HG03521 (cell line): ENCODE results near the gene OGDH.
"Not testable (repeated sequence)": the region's sequence is repeated elsewhere in the genome, so short reads cannot be mapped to it uniquely, and the experiment has no call there.

Experiments used
- ATAC-seq: cut with Tn5 transposase; IDR thresholded peaks from one replicate; pipeline ENCODE4 v1.9.1; 2021; ENCODE audit warnings: mild to moderate bottlenecking, moderate library complexity; ENCODE audit not compliant: unreplicated experiment

OGDH gene

DNA sequence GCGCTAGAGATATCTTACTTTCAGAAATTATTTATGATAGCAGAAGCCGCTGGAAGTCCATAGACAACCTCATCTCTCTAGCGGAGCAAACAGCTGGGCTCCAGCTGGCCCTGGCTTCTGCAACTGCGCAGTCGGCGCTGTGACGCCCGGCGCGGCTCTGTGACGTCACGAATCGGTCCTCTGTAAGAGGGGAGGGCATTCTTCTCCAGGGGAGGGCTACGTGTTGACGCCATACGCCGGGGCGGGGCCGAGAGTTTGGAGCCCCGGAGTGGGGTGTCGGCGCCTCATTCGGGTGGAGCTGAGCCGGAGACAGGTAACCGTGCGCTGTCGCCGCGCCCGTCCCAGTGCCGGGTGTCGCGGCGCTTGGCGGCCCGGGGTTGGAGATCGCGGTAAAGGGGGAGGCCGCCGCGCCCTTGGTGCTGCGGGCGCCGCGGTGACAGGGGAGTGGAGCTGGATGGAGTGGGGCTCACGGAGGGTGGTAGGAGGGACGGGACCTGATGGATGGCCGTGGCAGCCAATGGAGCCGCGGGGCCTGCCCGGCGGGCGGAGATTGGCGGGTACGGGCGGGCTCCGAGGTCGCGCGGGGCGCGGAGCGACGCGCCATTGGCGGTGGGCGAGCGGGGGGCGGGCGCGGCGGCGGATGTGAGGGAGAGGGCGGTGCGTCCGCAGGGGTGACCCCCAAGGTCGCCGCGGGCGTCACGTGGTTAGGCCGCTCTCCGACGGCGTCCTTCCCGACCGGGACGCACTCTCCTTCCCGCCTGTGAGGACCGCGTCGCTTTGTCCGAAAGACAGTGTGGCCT lies at the start of gene OGDH:
TSS of gene OGDH (plus strand) at position 287 of the 800 bp plus-strand sequence. CDS start 17,717 bp downstream, outside the sequence.
- peak; percentile 91 for ATAC-seq

GRCh38 chr7:44557485-44557884 lies 48.9 kb upstream of the OGDH start:
- ATAC-seq: no peak

DNA sequence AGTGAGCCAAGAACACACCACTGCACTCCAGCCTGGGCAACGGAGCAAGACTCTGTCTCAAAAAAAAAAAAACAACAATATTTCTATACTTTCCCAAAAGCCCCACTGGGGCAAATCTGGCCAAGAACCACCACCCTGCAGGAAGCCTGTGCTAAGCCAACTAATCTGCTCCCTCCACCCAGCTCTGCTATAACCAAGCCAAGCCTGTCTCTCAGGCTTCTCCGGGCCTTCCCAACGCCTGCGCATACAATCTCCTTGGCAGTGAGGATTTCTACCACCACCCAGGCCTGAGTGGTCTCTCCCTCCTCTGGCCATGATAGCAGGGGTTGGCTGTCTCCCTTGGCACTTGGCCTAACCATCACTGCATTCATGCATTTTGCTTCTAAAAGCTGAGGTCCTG lies 46.9 kb upstream of the OGDH start:
- no peak for ATAC-seq

GRCh38 chr7:44561481-44561880 lies 44.9 kb upstream of the OGDH start:
- ATAC-seq: no peak

GRCh38 chr7:44561962-44562621 lies 44.3 kb upstream of the OGDH start:
- no peak for ATAC-seq

GRCh38 chr7:44562622-44562962 lies 43.8 kb upstream of the OGDH start:
- not testable (repeated sequence) for ATAC-seq

- ATAC-seq: no peak
These were observed 43.2 kb upstream of the OGDH start for GRCh38 chr7:44563171-44563679.

DNA sequence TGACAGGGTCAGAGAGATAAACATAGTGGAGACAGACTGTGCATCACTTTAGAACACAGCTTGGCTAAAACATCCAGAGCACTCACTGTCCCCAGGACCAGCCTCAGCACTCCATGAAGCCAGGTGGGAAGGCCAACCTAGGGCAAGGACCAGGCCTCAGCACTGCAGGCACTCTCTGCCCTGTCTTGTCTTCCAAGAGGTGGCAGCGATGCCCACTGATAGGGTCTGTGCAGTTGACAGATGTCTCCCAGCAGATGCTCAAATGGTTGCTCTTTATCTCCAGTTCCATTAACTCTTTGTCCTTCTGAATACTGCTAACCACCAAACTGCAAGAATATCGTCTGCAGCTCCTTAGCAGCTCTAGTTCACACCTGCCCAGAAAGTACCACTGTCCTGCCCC lies 41.8 kb upstream of the OGDH start:
- no peak for ATAC-seq

GRCh38 chr7:44565097-44565794 lies 41.2 kb upstream of the OGDH start:
- ATAC-seq: no peak

DNA sequence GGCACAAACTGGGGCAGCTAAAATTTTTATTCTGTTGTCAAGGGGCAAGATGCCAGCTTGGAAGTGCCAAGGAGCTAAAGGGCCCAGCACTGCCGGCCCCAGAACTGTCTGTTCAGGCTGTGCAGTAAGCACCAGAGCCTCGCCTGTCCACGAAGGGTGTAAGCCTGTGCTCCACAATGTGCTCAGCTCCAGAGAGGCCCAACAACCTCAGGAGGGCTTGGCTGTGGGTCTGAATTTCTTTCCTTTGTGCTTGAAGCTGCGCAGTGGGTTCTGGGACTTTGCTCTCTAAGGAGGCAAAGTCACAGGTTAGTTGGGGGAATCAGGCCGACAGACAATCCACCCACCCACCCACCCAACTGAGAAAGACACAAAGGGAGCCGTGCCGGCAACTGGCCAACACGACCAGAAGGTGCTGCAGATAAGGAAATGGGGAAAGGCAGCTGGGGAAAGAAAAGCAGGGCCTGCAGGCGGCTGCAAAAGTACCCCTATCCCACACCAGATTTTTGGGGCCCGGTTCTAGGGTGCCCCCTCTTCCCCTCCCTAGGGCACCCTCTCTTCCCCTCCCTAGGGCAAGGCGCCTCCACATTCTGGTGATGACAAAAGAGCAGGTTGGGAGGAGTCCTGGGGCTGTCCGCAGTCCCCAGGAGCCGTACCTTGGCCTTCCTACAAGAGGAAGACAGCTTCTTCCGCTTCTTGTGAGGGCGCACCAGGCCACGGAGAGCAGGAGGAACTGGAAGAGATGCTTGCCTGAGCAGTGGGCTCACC lies 40.5 kb upstream of the OGDH start:
- no peak for ATAC-seq

GRCh38 chr7:44566680-44567079 lies 39.7 kb upstream of the OGDH start:
- no peak for ATAC-seq

- ATAC-seq: no peak
These were observed 38.5 kb upstream of the OGDH start for GRCh38 chr7:44567884-44568283.

GRCh38 chr7:44568771-44569560 lies 37.5 kb upstream of the OGDH start:
- ATAC-seq: no peak

GRCh38 chr7:44569959-44570358 lies 36.5 kb upstream of the OGDH start:
- ATAC-seq: no peak

DNA sequence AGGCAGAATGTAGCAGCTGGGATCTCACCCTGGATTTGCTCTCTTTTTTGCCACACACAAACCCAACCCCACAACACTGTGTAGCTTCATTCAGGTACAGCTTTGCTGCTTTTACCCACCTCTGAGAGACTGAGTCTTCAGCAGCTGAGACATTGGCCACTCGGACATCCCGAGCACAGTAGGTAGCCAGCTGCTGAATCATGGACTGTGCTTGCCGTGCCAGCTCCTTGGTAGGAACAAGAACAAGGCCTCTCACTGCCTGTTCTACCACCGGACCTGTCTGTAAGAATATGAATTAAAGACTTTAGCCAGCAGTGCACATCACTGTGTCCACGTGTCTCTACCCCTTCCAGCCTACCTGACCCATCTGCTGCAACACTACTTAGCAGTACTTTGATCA lies 33.7 kb upstream of the OGDH start:
- no peak for ATAC-seq

GRCh38 chr7:44573464-44574286 lies 32.8 kb upstream of the OGDH start, which contains the start of gene DDX56:
DDX56 (minus strand) TSS chr7:44573908; CDS start chr7:44573895, 13 bp downstream.
- ATAC-seq: peak; percentile 83

DNA sequence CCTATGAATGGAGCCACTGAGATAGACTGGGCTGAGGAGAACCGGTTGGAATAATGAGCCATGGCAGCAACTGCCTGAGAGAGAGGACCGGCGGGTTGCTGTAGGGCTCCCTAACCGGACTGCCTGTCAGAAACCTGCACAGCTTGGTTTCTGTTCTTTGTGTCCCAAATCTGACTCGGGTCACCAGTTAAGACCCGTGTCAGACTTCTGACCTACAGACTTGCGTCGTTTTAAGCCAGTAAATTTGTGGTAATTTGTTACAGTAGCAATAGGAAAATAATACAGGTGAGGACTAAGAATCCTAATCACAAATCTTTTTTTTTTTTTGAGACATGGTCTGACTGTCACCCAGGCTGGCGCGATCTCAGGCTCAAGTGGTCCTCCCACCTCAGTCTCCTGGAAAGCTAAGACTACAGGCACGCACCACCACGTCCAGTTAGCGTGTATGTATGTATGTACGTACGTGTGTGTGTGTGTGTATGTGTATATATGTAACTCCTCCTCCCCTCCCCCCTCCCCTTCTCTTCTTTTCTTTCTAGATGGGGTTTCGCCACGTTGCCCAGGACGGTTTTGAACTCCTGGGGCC lies 32.0 kb upstream of the OGDH start:
- no peak for ATAC-seq

DNA sequence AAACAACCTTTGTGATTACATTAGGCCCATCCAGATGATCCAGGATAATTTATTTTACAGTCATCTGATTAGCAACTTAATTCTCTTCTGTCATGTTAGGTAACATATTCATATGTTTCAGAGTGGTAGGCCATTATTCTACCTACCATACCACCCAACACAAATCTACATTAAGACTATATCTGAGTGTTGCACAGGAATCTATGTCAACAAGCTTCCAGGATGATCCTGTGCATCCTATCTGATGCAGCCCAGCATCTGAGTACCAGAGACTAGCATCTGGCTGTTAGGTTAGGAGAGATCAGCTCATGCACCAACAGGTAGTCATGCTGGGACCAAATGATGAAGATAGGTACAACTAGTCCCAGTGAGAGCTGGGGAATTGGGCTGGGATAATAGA lies 31.4 kb upstream of the OGDH start:
- no peak for ATAC-seq

GRCh38 chr7:44576228-44576627 lies 30.2 kb upstream of the OGDH start:
- ATAC-seq: no peak
